Measurements from ENCODE around the gene NCAPD2. TPM values are rescaled to one million over a fixed set of nuclear protein-coding genes. Genes with fewer than 3 reads are reported as not detected.

NCAPD2 gene
- total RNA-seq, 1 donor from 2014 or later: 112 TPM

DNA sequence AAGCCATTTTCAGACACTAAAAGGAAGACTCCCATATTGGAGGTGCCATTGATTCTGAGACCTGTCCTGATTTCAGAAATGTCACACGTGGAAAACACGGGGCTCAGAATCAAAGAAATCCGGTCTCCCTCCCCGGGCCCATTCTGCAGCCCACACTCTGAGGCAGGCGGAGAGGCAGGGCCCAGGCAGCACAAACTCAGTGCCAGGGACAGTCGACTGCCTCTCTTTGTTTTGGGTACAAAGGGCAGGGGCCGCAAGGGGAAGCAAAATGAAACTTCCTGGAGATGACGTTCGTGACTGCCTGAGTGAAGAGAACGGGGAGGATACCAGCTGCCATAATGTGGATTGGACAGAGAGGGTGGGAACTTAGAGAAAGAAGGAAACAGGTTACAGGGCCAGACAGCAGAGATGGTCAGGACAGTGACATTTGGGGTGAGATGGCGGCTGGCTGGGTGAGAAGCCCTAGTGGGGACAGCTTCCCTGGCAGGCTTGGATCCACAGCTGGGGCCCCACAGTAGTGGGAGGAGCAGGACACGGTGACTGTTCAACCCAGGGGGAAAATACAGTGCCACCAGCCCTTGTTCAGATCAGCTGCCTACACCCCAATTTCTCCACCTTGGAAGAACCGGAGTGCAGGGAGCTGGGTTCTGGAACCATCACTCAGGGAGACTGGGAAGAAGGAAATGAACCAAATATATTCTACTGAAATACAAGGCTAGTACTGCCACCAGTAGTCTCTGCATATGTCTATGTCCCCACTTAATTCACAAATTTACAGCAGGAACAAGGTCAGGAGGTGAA lies 48.5 kb downstream of the NCAPD2 start:
- intact Hi-C loops (cut with micrococcal nuclease): no loop called here

DNA sequence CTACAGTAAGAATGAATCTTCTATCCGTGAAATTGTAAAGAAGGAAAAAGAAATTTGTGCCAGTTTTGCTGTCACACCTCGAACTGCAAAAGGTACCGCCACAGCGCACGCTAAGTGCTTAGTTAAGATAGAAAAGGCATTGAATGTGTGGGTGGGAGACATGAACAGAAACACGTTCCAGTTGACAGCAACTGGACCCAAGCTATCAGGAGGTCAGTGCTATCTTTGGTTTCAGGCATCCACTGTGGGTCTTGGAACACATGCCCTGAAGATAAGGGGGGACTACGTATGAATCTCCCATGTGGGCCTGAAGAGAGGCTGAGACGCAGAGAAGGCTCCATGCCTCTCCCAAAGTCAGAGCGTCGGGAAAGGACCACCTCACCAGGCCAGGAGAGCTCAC lies 52.1 kb downstream of the NCAPD2 start:
- intact Hi-C loops (cut with micrococcal nuclease): no loop called here

DNA sequence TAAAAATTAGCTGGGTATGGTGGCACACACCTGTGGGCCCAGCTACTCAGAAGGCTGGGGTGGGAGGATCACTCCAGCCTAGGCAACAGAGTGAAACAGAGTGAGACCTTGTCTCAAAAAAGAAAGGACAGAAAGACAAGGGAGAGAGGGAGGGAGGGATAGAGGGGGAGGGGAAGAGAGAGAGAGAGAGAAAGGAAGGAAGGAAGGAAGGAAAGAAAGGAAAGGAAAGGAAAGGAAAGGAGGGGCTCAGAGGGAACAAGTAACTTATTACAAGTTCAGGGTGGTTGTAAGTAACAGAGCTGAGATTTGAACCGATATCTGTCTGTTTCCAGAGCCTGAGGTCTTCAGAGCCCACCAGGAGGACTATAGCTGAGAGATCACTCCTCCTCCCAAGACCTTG lies 53.7 kb downstream of the NCAPD2 start:
- intact Hi-C loops (cut with micrococcal nuclease): no loop called here

DNA sequence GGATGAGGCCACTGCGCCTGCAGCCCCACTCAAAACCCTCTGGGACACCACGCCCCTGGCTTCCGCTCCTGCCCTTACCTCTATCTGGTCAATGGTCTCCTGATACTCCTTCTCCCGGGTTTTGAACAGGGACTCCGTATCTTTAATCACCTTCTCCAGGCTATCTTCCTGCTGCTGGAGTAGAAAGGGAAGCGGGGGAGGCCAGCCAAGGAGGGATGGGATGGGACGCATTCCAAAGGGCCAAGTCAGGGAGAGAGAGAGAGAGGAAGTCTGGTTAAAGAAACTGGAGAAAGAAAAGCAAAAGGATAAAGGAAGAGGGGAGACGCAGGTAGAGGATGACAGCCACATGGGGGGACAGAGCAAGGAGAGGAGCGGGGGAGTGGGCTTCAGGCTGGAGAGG lies 54.1 kb downstream of the NCAPD2 start:
- intact Hi-C loops (cut with micrococcal nuclease): no loop called here

DNA sequence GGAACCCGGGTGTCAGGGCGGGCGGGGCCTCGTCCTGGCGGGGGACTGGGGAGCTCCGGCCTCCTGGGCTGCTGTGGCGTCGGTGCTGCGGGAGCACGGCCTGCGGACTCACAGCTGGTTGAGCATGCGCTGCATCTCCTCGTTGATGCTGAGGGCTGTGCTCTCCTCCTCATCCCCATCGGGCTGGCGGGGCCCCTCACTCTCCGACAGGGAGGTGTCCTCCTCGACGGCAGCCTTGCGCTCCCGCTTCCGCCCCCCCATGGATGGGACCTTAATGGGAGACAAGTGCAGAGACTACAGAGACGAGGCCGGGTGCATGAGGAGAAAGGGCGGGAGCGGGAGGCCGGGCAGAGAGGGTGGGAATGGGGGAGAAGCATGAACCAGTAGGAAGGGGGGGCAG lies 54.7 kb downstream of the NCAPD2 start:
- intact Hi-C loops (cut with micrococcal nuclease): no loop called here

DNA sequence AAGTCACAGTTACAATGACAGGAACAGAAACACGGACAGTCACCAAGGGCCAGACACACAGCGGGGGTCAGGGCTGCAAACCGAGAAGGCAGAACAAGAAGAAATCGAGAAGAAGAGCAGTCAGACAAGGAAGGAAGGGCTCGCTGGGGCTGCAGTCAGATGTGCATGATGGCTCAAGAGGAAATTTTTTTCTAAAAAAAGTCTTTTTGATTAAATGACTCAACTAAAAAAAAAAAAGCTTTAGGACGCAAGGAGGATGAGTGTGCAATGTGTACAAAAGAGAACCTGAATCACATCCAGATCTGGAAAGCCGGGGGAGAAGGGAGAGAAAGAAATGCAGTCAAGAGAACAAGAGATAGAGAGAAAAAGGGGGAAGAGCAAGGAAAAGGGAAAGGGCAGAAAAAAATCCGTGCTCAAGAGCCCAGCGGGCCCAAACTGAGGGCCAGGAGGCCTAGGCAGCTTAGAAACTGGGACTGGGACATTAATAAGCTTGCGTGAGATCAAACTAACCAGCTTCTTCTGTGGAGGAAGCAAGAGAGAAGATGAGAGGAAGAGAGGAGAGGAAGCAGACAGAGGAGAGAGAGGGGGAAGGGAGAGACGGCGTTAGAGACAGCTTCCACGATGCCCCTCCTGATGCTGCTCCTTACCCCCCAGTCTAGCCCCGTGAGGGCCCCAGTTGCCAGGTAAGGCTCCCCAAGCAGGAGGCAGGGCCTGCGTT lies 55.2 kb downstream of the NCAPD2 start:
- intact Hi-C loops (cut with micrococcal nuclease): no loop called here

DNA sequence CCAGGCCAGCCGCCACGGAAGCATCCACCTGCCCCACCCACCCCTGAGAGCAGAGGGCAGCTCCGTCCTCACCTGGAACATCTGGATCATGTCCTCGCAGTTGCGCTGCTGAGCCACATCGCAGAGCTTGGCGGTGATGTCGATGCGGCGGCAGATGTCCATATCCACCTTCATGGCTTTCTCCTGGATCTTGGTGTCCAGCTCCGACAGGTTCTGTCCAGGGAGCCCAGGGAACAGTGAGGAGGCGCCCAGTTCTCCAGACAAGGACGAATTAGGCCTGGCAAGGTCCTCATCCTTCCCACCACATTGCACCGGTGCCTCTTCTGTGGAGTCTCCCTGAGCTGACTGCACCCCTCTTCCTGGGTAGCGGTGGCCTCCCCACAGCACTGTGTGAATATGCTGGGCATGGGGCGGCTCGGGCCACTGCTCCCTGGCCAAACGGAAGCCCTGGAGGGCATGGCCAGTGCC lies 55.8 kb downstream of the NCAPD2 start:
- intact Hi-C loops (cut with micrococcal nuclease): no loop called here

DNA sequence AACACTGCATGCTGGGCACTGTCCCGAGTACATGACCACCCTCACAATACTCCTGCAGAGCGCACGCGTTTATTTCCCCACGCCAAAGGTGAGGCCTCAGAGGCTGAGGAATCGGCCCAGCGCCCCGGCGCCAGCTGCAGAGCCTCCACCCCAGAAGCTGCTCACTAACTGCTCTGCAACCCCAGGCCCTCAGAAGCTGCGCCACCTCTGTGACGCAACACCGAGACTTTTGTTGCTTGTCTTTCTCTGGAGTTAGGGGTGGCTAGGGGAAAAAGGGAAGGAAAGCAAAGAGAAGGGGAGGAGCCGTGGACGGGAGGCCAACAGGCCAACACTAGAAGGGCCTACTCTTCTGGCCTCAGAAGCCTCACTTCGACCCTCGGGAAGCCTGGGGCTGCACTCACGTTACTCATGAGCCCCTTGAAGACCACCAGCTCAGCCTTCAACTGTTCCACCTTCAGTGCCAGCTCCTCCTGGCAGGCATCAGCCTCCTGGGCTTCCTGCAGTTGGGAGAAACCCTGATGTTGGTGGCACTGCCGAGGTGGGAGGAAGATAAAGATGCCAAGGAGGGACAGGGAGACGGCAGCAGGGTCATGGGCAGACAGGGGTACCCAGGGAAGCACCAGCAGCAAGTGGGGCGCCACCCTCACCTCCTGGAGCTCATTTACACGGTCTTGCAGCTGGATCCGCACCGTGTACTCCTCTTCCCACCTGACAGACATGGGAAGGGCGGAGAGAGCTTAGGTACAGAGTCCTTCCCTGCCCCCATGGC lies 56.6 kb downstream of the NCAPD2 start:
- intact Hi-C loops (cut with micrococcal nuclease): no loop called here

DNA sequence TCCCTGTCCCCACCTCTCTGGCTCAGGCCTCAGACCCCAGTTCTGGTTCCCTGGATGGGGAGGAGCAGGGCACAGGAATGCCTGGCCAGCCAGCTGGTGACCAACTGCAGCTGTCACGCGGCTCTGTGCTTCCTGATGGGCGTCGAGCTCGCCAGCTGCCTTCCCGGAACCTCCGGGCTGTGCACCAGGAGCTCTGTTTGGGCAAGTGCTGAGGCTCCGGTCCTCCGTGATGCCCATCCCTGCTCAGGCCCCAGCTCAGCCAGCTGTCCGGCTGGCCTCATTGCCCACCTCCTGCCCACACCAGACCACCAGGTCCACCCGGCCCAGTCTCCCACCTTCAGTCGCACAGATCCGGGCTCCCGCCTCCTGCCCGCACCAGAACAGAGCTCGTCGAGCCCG lies 57.2 kb downstream of the NCAPD2 start:
- intact Hi-C loops (cut with micrococcal nuclease): no loop called here

DNA sequence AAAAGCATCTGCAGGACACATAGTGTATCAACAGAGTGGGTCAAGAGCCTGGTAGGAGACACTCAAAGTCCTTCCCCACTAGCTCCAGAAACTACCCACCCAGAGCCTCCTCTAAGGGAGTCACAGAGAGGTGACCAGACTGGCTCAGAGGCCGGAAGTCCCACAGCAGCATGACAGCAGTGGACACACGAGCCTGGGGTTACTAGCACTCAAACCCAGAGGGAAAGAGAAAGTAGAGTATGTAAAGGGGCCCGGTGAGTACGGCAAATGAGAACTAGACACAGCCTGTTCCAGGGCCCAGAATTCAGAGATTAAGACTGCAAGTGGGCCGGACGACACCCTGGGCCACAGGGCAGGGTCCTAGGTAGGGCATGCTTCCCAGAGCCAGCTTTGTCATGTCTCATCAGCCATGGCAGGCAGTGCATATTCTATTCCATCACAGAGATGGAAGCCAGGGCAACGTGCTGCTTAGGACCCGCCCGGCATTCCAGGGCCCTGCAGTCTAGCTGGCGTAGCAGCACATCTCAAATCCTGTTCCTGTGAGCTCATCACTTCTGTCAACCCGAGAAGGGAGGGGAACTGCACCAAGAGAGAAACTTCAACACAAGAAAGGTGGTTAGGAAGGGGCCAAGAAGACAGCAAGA lies 57.7 kb downstream of the NCAPD2 start:
- intact Hi-C loops (cut with micrococcal nuclease): no loop called here

DNA sequence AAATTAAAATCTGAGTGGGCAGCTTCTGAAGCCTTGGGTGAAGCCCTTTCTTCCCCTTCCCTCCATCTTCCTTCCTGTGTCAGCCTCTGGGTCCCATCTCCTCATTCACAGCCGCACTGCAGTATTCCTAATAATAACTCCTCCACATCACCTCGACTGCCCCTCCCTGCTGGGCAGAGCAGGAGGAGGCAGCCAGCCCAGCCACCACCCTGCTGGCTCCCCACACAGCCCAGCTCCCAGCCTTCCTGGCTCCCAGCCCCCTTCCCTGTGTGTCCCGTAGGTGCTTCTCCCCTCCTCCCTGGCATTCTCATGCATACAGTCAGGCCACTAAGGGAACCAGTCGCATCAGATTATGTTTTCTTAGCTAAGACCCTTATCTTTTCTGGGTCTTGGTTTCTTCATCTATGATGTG lies 58.2 kb downstream of the NCAPD2 start:
- intact Hi-C loops (cut with micrococcal nuclease): no loop called here

DNA sequence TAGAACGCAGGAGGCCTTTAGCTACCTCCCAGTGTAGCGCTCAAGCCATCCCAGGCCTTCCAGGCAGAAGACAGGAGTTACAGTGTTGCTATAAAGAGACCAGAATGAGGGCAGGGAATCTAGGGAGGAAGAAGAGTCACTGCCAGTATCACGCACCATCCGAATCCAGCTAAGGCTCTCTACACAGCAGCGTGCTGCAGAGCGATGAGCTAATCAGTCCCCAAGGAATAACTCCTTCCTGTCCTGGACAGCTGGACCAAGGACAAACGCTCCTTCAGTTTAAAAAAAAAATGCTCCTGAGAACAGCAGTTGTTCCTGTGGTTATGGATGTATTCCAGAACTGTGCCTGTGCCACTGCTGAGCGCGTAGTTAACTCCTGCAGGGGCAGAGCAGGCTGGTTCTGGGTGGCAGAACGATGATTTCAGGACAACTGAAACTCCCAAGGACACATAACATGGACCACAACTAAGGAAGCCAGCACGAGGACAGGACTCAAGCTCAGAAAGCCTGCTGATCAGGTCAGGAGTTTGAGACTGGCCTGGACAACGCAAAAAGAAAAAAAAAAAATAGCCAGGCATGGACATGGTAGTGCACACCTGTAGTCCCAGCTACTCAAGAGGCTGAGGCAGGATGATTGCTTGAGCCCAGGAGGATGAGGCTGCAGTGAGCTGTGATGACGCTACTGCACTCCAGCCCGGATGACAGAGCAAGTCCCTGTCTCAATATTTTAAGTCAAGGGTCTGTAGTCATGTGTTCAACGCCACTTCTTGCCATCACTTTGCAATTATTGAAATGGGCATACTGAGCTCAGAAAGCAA lies 59.4 kb downstream of the NCAPD2 start:
- intact Hi-C loops (cut with micrococcal nuclease): no loop called here

DNA sequence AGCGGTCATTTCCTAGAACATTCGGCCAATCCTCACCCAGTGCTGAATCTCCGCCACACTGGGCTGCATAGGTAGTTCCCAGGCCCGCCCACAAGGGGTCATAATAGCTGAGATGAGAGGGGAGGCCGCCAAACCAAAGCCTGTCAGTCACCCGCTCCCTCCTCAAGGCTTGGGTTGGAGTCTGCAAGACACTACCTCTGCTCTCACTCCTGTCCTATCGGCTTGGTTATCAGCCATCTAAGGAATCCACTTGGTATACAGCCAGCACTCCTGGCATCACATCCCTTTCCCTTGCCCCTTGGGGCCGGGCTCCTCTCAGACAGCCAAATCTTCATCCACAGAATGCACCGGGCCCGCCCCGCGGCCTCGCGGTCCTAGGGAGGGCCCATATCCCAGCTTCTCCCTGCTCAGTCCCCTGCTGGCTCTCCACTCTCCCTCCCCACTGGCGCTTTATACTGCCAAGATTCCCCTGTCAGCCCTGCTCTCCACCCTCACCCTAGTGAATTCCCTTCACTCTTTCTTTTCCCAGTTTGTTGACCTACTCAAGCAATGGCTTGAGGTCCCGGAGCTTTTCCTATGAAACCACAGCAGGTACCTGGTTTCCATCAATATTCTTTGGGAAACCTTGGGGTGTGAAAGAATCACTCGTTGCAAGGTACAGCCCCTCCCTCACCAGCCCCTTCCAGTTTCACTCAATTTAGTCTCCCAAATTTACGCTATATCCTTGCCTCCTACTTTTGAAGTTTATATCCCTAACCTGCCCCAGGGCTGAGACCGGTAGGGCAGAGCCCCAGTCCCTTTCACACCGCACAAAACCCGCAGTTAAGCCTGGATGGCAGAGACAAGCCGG lies 60.5 kb downstream of the NCAPD2 start:
- intact Hi-C loops (cut with micrococcal nuclease): loop anchor here (2.0 to 5.0 kb wide), 3 partner anchors 20 to 217 kb away; partner anchors contain the start of genes GAPDH and PTMS

DNA sequence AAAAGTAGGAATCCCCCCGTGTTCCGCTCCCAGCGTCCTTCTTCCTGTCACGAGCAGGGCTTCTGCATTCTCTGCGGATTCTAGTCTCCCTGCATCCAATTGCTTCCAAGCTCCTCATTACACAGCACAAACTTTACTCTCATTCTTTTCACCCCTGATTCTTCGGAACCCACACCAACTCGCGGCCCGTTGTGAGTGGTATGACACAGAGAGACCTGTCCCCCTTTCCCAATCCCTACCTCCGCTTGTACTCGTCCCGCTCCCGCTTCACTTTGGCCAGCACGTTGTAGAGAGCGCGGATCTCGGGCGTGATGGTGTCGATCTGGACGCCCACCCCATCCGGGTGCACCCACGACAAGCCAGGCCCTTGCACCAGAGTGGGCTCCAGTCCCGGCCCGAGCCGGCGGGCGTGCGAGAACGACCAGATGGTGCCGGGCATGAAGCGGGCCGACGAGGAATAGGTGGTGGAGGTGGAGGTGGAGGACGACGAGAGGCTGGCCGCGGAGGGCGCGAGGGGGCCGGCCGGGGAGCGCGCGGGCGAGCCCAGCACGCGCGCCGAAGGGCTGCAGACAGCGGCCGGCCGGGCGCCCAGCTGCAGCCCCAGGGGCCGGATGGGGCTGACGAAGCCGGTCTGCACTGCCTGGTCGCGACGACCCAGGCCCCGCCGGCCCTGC lies 61.3 kb downstream of the NCAPD2 start:
- intact Hi-C loops (cut with micrococcal nuclease): loop anchor here (2.0 to 5.0 kb wide), 3 partner anchors 20 to 218 kb away; partner anchors contain the start of genes GAPDH and PTMS

DNA sequence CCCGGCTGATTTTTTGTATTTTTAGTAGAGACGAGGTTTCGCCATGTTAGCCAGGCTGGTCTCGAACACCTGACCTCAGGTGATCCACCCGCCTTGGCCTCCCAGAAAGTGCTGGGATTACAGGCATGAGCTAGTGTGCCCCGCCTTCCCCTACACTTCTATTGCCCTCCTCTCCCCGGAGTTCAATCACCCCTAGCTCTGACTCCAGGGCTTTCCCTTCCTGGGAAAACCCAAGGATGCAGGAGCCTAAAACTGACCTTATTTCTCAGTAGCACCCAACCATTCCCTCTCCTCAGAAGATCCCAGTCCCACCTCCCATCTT lies 62.6 kb downstream of the NCAPD2 start:
- intact Hi-C loops (cut with micrococcal nuclease): loop anchor here (1.0 to 5.0 kb wide), 9 partner anchors 12 to 219 kb away; partner anchors contain the start of genes CHD4, COPS7A, ING4 and MRPL51

DNA sequence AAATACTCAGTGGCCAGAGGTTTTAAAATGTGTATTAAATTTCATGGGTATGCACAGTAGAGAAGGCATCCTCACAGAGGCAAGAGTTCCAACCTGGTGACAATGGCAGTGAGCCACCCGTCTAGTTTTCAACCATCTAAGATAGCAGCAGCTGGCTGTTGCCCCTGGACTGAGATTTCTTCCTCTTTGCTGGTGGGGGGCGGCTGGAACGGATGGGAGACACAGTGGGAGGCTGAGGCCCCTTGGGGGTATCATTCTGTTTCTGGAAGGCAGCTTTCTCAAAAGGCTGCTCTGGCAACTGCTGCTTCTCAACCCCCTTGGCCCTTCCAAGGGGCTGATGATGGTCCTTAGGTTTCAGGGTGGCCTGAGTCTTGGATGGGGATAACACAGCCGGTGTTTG lies 63.0 kb downstream of the NCAPD2 start:
- intact Hi-C loops (cut with micrococcal nuclease): loop anchor here (1.0 to 5.0 kb wide), 9 partner anchors 11 to 220 kb away; partner anchors contain the start of genes CHD4, COPS7A, ING4 and MRPL51

DNA sequence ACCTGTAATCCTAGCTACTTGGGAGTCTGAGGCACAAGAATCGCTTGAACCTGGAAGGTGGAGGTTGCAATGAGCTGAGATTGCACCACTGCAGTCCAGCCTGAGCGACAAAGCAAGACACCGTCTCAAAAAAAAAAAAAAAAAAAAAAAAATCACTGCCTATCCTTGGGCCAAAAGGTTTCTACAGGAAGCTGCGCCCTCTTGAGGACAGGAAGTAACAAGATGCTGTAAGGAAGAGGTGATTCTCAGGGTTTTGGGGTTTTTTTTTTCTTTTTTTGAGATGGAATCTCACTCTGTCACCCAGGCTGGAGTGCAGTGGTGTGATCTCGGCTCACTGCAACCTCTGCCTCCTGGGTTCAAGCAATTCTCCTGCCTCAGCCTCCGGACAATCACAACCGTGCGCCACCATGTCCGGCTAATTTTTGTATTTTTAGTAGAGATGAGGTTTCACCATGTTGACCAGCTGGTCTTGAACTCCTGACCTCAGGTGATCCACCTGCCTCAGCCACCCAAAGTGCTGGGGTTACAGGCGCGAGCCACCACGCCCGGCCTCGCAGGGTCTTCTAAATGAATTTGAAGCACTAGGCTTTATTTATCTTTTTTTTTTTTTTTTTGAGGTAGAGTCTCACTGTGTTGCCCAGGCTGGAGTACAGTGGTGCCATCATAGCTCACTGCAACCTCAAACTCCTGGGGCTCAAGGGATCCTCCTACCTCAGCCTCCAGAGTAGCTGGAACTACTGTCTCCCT lies 64.3 kb downstream of the NCAPD2 start:
- intact Hi-C loops (cut with micrococcal nuclease): loop anchor here (1.0 to 5.0 kb wide), 3 partner anchors 135 to 221 kb away; partner anchors contain the start of gene PTMS

DNA sequence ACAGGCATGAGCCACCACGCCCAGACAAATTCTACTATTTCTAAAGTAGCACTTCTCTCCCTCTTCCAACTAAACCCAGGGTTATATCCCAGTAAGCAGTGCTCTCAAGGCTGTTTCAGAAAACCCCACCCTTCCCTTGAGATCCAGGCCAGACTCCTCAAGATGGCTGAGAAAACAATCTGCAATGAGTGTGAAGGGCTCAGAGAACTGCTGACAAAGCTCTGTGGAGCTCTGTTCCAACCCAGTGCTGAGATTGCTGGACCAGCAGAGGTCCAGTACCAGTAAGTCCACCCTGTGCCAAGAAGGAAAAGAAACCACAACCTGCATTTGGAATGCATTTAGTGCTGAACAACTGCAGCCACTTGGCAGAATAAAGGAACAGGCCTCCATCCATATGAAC lies 65.6 kb downstream of the NCAPD2 start:
- intact Hi-C loops (cut with micrococcal nuclease): loop anchor here (5.0 kb wide), 2 partner anchors 208 to 222 kb away; partner anchors contain the start of gene PTMS
